AG04450 (cell line): ENCODE measurements around the gene GDF10. TPM values are rescaled to one million over a fixed set of nuclear protein-coding genes. Genes with fewer than 3 reads are reported as not detected.

Source experiments
- CTCF ChIA-PET: fragments of 300-600, 350-600 bp; formaldehyde crosslinking; extraction: SDS; loops from one replicate; lab custom pipeline; 2022; ENCODE audit warnings: antibody characterized with exemption, inconsistent platforms; lab: Charles Lee
- POLR2A ChIA-PET: fragments of 350-600 bp; formaldehyde crosslinking; extraction: SDS; loops from one replicate; lab custom pipeline; 2021; ENCODE audit warnings: antibody characterized with exemption, inconsistent platforms; lab: Yijun Ruan, JAX
- DNase-seq: peaks from one replicate; pipeline ENCODE4 v3.0.0-alpha.2; 2011; ENCODE audit warnings: low read depth, low spot score
- H3K27ac ChIP-seq: one replicate; pipeline ENCODE4 v1.5.1; 2012; ENCODE audit warnings: low read depth, low read length, control low read depth
- H3K27me3 ChIP-seq: one replicate; pipeline ENCODE4 v1.6.0; 2012; ENCODE audit warnings: low read length; ENCODE audit not compliant: control insufficient read depth, insufficient read depth
- H3K4me3 ChIP-seq: 2 replicates; pipeline ENCODE4 v1.5.1; 2011; ENCODE audit warnings: mild to moderate bottlenecking, low read depth, low read length, control low read depth
- H3K9me3 ChIP-seq: 2 replicates; pipeline ENCODE4 v1.5.1; 2012; ENCODE audit warnings: low read length; ENCODE audit not compliant: control insufficient read depth, insufficient read depth
- polyA plus RNA-seq: library from polyadenylated mRNA; depleted of rRNA; stranded (reverse); fragments of >200 nt; gene quantifications from 2 replicates; pipeline ENCODE4 v1.2.3, GENCODE V29; 2011
- TF ChIP-seq, protein P1 (sequence below): IDR thresholded peaks from 2 replicates; pipeline ENCODE4 v1.5.1; 2011; ENCODE audit warnings: low read depth, low read length, control low read depth, inconsistent platforms

Gene GDF10
- polyA plus RNA-seq, 1 experiment, result 0.14 TPM

DNA sequence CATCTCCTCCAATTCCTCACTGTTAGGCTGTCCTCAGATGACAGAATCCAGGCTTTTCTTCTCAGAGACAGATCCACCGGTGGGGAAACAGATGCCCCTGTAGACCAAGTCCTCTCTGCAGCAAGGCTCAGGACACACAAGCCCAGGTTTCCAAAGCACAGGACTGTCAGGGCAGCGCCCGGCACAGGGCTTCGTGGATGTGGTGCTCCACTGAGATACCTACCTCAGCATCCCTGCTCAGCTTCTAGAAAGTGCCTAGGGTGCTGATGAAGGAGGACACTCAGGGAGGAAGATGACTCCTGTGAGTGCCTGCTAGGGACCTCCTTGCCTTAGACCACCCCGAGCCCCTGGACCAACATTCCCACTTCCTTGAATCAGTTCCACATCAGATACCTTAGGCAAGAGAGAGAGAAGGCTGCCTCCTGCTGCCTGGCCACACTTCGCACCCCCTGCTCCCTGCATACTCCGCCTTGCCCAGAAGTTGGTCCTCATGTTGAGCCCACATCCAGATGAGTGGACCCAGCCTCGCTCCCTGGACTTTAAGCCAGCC lies 39.3 kb downstream of the GDF10 start:
- DNase-seq, result no peak
- Histone ChIP-seq H3K27me3 (peaks cover 6% of the 10 kb centered on the region), H3K27ac (no peak overlapping the region), H3K9me3 (no peaks in the 10 kb centered on the region), H3K4me3 (no peak overlapping the region)
- ChIA-PET CTCF (interaction anchor here (0.6 to 2.4 kb wide), 3 partner anchors 291 to 314 kb away, joined by 3 to 15 read pairs (median 5); no protein-coding TSS in a partner anchor), POLR2A (no interaction called here)
- TF ChIP-seq, protein P1, sequence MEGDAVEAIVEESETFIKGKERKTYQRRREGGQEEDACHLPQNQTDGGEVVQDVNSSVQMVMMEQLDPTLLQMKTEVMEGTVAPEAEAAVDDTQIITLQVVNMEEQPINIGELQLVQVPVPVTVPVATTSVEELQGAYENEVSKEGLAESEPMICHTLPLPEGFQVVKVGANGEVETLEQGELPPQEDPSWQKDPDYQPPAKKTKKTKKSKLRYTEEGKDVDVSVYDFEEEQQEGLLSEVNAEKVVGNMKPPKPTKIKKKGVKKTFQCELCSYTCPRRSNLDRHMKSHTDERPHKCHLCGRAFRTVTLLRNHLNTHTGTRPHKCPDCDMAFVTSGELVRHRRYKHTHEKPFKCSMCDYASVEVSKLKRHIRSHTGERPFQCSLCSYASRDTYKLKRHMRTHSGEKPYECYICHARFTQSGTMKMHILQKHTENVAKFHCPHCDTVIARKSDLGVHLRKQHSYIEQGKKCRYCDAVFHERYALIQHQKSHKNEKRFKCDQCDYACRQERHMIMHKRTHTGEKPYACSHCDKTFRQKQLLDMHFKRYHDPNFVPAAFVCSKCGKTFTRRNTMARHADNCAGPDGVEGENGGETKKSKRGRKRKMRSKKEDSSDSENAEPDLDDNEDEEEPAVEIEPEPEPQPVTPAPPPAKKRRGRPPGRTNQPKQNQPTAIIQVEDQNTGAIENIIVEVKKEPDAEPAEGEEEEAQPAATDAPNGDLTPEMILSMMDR, result no peak

DNA sequence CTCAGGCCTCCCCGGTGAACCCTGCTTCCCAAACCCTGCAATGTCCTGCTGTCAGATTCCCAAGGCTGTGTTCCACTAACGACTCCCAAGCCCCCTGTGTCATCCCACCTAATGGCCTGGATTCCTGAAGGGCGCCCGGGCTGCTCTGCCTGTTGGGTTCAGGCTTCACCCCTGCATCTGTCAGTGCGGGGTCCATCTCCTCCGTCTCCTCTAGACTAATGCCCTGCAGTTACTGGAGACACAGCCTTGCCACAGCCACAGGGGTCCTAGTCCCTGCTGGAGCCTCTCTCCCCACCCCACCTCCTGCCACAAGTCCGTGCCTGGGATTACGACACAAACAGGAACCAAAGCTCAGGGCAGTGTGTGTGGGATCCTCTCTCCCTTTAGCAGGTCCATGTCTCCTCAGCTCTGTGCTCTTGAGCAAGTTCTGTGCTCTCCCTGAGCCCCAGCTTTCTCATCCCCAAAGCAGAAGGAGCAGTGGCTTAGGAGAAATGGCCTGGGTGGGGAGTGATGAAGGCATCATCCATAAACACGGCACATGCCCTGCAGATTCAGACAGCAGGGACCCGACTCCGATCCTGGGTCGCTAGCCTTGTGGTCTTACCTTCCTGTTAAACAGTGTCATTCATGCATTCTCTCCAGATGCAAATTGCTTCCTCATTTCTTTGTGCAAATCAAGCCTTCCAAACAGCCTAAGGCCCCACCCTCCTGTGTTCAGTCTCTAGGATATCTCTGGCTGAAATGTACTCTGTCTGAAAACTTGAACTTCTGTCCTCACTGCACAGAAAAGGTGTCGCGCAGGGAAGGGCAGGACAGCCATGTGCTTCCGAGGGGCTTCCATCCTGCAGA lies 40.0 kb downstream of the GDF10 start:
- Histone ChIP-seq H3K4me3 (no peak overlapping the region), H3K27ac (no peak overlapping the region), H3K27me3 (peaks cover 6% of the 10 kb centered on the region), H3K9me3 (no peaks in the 10 kb centered on the region)
- TF ChIP-seq, protein P1, result no peak
- ChIA-PET POLR2A (no interaction called here), CTCF (interaction anchor here (0.7 to 2.4 kb wide), 6 partner anchors 13 to 1804 kb away, joined by 3 to 15 read pairs (median 4); no protein-coding TSS in a partner anchor)
- DNase-seq, result no peak

DNA sequence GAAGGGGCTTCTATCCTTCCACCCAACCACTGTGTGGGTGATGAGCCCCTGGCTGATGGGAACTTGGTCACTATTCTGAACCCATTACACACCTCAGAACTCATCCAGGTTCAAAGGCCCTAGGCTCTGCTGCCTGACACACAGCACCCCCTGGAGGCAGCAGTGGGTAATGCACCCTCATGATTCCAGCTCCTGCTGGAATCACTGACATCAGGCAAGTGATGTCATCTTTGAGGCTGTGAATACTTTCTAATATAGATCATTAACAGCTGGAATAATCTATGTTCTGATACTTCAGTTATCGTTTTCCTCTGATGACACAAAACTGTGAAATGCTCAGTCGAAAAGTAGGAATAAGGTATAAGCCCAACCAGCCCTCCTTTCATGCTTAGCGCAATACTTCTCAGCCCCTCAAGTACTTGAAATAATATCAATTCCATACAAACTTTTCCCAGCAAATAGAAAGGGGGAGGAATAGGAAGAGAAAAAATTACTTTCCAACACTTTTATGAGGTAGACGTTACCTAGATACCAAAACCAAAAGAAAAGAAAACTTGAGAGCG lies 40.7 kb downstream of the GDF10 start:
- TF ChIP-seq, protein P1, result peak; percentile 96
- ChIA-PET CTCF (interaction anchor here (0.6 to 2.4 kb wide), 14 partner anchors 12 to 1803 kb away, joined by 3 to 15 read pairs (median 4); no protein-coding TSS in a partner anchor), POLR2A (no interaction called here)
- Histone ChIP-seq H3K4me3 (no peak overlapping the region), H3K27me3 (peaks cover 9% of the 10 kb centered on the region), H3K27ac (no peak overlapping the region), H3K9me3 (no peaks in the 10 kb centered on the region; the same call in 1 of the 2 replicates)
- DNase-seq, result peak; percentile 15

DNA sequence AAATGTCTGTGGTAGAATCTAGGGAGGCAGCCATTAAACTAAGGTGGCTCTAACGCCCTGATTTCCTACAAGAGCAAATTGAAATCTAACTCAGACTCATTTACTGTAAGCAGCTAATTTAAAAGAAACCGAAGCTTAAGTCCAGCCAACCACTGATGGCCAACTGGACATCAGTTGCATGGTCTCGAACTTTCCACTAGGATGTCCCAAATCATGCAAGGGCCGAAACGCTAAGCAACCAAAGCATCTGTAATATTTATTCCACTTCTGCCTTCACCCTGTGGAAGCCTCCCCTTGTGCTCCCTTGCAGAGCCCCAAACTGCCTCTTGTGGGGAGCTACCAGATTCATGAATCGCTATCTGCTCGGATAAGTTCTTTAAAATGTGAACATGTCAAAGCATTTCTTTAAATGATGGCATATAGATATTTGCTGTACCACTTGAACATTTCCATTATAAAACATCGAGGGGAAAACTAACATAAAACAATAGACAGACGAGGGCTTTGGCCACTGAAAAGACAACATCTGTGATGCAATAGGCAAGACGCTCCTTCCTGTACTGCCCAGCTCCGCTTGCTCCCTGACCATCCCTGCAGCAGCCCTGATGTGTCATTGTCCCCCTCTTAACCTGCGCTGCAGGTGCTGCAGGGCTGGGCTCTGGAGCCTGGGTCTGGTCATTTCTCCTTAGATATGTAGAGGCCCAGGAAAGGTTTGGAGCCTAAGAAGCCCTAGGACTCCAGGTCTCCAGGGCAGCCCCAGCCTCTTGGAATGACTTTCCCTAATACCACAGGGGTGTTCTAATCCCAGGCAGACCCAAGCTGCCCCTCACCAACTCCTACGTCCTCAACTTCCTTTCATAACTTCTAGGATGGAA lies 45.2 kb downstream of the GDF10 start:
- Histone ChIP-seq H3K9me3 (no peaks in the 10 kb centered on the region; the same call in 1 of the 2 replicates), H3K4me3 (no peak overlapping the region), H3K27me3 (peaks cover 19% of the 10 kb centered on the region), H3K27ac (no peak overlapping the region)
- DNase-seq, result no peak
- ChIA-PET CTCF (interaction anchor here (1.7 kb wide), 1 partner anchor 10 kb away, joined by 3 read pairs; no protein-coding TSS in a partner anchor), POLR2A (no interaction called here)
- TF ChIP-seq, protein P1, result no peak
